K562 (cell line): Measurements from ENCODE around the gene NAIF1.

Source experiments
- BRCA1 ChIP-seq, 2 experiments: fragments of 450-650 bp in 1 of 2; sonication (generic) in 1 of 2; formaldehyde crosslinking in 1 of 2; IDR thresholded peaks; 2 replicates each; pipeline versions ENCODE4 v1.5.0 to v1.6.1; 2017 to 2020; ENCODE audit warnings: mild to moderate bottlenecking in 1 of 2, missing genetic modification reagents in 1 of 2
- CTCF ChIP-seq, 3 experiments: IDR thresholded peaks in 2 of 3; conservative IDR thresholded peaks in 1 of 3; 2 replicates each; pipeline ENCODE4 v1.5.1; 2011 to 2012; ENCODE audit warnings: low read length in 3 of 3, mild to moderate bottlenecking in 3 of 3, control low read depth in 2 of 3, improper control_type of control experiment in 1 of 3, inconsistent platforms in 1 of 3, low read depth in 1 of 3, mixed read lengths in 1 of 3, moderate library complexity in 1 of 3; ENCODE audit not compliant: insufficient read depth in 2 of 3
- IFI16 ChIP-seq: fragments of 250-450 bp; sonication (Bioruptor Pico); IDR thresholded peaks from 2 replicates; pipeline ENCODE4 v2.1.2; 2022; ENCODE audit warnings: mild to moderate bottlenecking, inconsistent platforms
- MTA2 ChIP-seq: fragments of 450-650 bp; IDR thresholded peaks from 2 replicates; pipeline ENCODE4 v1.6.1; 2016; ENCODE audit warnings: low read depth
- ZNF324 ChIP-seq: fragments of 250-450 bp; sonication (Bioruptor Pico); IDR thresholded peaks from 2 replicates; pipeline ENCODE4 v1.4.0; 2020; ENCODE audit warnings: mild to moderate bottlenecking

GRCh38 chr9:128043467-128043868, 23.7 kb downstream of the NAIF1 start:
- no peak for TF ChIP-seq MTA2
- no peak for TF ChIP-seq BRCA1 (IDR thresholded peaks at IDR 0.05)
- no peak for TF ChIP-seq BRCA1 (CRISPR knock-in tag; IDR thresholded peaks at IDR 0.05)
- TF ChIP-seq CTCF (IDR thresholded peaks at IDR 0.05 in 2 of 3, conservative IDR thresholded peaks at IDR 0.05 in 1 of 3; ENCODE audit: insufficient read depth in 2 of 3, low read depth in 1 of 3, low read length in 3 of 3) = peak in 1 of 3 experiments; percentile 13; a peak in 1 of 6 replicates
- no peak for TF ChIP-seq ZNF324
- no peak for TF ChIP-seq IFI16 (CRISPR knock-in tag)
